ENCODE data around the gene CCL2. TPM values are rescaled to one million over a fixed set of nuclear protein-coding genes. Genes with fewer than 3 reads are reported as not detected.

CCL2 gene
- total RNA-seq, 1 experiment from 2014 or later, result 1.4 TPM

DNA sequence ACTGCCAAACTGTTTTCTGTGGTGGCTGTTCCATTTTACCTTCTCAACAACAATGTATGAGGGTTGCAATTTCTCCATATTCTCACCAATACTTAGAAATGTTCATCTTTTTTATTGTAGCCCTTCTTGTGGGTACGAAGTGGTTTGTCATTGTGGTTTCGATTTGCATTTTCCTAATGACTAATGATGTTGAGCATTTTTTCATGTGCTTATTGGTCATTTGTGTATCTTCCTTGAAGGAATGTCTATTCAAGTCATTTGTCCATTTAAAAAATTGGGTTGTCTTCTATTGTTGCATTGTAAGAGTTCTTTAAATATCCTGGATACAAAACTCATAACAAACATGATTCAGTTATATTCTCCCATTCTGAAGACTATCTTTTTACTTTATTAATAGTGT lies 47.5 kb upstream of the CCL2 start:
- H2BK15ac ChIP-seq (ENCODE audit: low read depth, low read length), result no peak overlapping the region

More for the DNA sequence above, 47.5 kb upstream of the CCL2 start:
- H2BK5ac ChIP-seq (ENCODE audit: insufficient read length, low read length), result no peak overlapping the region
- DNase-seq, result no peak
- WGBS (ENCODE audit: extremely low coverage, insufficient read length, low lambda C conversion rate), result no CpG with 5 or more reads among the region's 2 CpGs
- no peak overlapping the region for H3T11ph ChIP-seq (ENCODE audit: low read length)
- Mint-ChIP-seq H3K27me3 (ENCODE audit: low read depth) (peaks cover 7% of the 10 kb centered on the region), H3K4me3 (no peak overlapping the region), H3K36me3 (ENCODE audit: insufficient read depth in 1 of 3, low read depth in 3 of 3) (0 out of 7 replicates have a peak, but pooled peaks cover 0 to 4% (median 0%) of the 10 kb centered on the region in 3 experiments), H3K9me3 (peaks cover 8 to 23% of the 10 kb centered on the region in 2 experiments), H3K27ac (no peak overlapping the region), H3K4me1 (peaks cover 0 to 4% of the 10 kb centered on the region in 2 experiments; a peak in 2 of 4 replicates)
- H3K4me1 ChIP-seq (ENCODE audit: insufficient read depth, low read length), result no peaks in the 10 kb centered on the region
- H3K27ac ChIP-seq (ENCODE audit: insufficient read length, low read depth, low read length), result no peak overlapping the region
- H4K20me1 ChIP-seq (ENCODE audit: control insufficient read depth, insufficient read depth, insufficient read length), result no peaks in the 10 kb centered on the region
- no peak overlapping the region for H3K9ac ChIP-seq (ENCODE audit: extremely low read depth, insufficient read length, low read length)
- H4K5ac ChIP-seq (ENCODE audit: insufficient read length, low read depth, low read length), result no peak overlapping the region
- no peak overlapping the region for H3K4ac ChIP-seq (ENCODE audit: low read depth, low read length)
- H3K23ac ChIP-seq (ENCODE audit: insufficient read length, low read depth, low read length), result no peak overlapping the region
- H3K23me2 ChIP-seq (ENCODE audit: insufficient read length, low read depth, low read length, poor library complexity, severe bottlenecking), result no peaks in the 10 kb centered on the region
- no peak overlapping the region for H4K91ac ChIP-seq (ENCODE audit: insufficient read length, low read depth, low read length)
- no peak overlapping the region for H3K18ac ChIP-seq (ENCODE audit: insufficient read length, low read depth, low read length)
- no peaks in the 10 kb centered on the region for H3K79me2 ChIP-seq (ENCODE audit: insufficient read depth, low read length)
- no peak overlapping the region for H4K8ac ChIP-seq (replicated peaks; ENCODE audit: insufficient read length, low read depth, low read length)
- no peak overlapping the region for H3K14ac ChIP-seq (ENCODE audit: insufficient read depth, low read length)
- H3K79me1 ChIP-seq (ENCODE audit: insufficient read depth, low read depth, low read length, poor library complexity, severe bottlenecking), result no peaks in the 10 kb centered on the region
- H2AFZ ChIP-seq (ENCODE audit: low read length), result no peak overlapping the region
- no peak for TF ChIP-seq CTCF (conservative IDR thresholded peaks at IDR 0.05)
- H3K4me2 ChIP-seq (ENCODE audit: insufficient read depth, insufficient read length, low read length), result no peak overlapping the region
- H2BK120ac ChIP-seq (ENCODE audit: low read depth, low read length, poor library complexity, severe bottlenecking), result no peak overlapping the region
- no peaks in the 10 kb centered on the region for H3K9me3 ChIP-seq (ENCODE audit: control insufficient read depth, low read depth, low read length)
- H2AK5ac ChIP-seq (ENCODE audit: insufficient read length, low read length), result no peak overlapping the region
- no peaks in the 10 kb centered on the region for H3K27me3 ChIP-seq (ENCODE audit: insufficient read depth, low read length)
- no peak overlapping the region for H3K56ac ChIP-seq (ENCODE audit: insufficient read length, low read depth, low read length)
- H2BK20ac ChIP-seq (ENCODE audit: low read depth, low read length, poor library complexity, severe bottlenecking), result no peak overlapping the region
- no peak overlapping the region for H2BK12ac ChIP-seq (ENCODE audit: insufficient read length, low read depth, low read length)
